Stimulated activated effector memory CD8-positive, alpha-beta T cell treated with anti-CD3 and anti-CD28 coated beads, Interleukin-12 subunit alpha, Interleukin-12 subunit beta, amount 100 ng/mL, for 72 hours (primary cell): ENCODE measurements around the gene TMSB4X.
"Not testable (repeated sequence)": the region's sequence is repeated elsewhere in the genome, so short reads cannot be mapped to it uniquely, and the experiment has no call there.

Experiments used
- ATAC-seq: fragments of 150-1000 bp; cut with Tn5 transposase; 2 replicates; pipeline ENCODE4 v1.10.0; 2021
- DNase-seq, 2 donors: peaks; one replicate each; pipeline ENCODE4 v3.0.0; 2021 to 2022; ENCODE audit warnings: low spot score in 2 of 2
- H3K27ac Mint-ChIP-seq: one replicate; pipeline ENCODE4 v1.8.0; 2022; ENCODE audit warnings: mild to moderate bottlenecking, mixed read lengths
- H3K36me3 Mint-ChIP-seq: one replicate; pipeline ENCODE4 v1.8.0; 2022; ENCODE audit warnings: mild to moderate bottlenecking, mixed read lengths
- H3K4me1 Mint-ChIP-seq: one replicate; pipeline ENCODE4 v1.8.0; 2022; ENCODE audit warnings: mixed read lengths
- H3K4me3 Mint-ChIP-seq: one replicate; pipeline ENCODE4 v1.8.0; 2022; ENCODE audit warnings: mild to moderate bottlenecking, mixed read lengths
- H3K9me3 Mint-ChIP-seq: one replicate; pipeline ENCODE4 v1.8.0; 2022; ENCODE audit warnings: mixed read lengths

TMSB4X gene

DNA sequence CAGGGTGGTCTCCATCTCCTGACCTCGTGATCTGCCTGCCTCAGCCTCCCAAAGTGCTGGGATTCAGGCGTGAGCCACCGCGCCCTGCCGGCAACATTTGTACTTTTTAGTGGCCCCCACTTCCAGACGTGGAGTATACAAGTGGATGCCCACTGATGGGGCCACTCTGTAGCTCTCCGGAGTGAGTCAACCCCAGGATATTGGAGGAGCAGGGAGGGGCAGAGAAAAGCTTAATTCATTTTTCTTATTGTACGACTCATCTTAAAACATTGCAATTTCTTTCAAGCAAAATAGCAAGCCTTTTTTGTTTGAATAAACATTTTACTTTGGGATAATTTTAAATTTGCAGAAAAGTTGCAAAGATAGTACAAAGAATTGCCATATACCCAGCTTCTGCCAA lies 34.9 kb downstream of the TMSB4X start:
- peaks cover 55% of the 10 kb centered on the region for H3K4me1 Mint-ChIP-seq
- ATAC-seq: no peak
- DNase-seq: no peak
- no peak overlapping the region for H3K4me3 Mint-ChIP-seq
- no peak overlapping the region for H3K27ac Mint-ChIP-seq
- no peaks in the 10 kb centered on the region for H3K9me3 Mint-ChIP-seq
- peaks cover 6% of the 10 kb centered on the region for H3K36me3 Mint-ChIP-seq

DNA sequence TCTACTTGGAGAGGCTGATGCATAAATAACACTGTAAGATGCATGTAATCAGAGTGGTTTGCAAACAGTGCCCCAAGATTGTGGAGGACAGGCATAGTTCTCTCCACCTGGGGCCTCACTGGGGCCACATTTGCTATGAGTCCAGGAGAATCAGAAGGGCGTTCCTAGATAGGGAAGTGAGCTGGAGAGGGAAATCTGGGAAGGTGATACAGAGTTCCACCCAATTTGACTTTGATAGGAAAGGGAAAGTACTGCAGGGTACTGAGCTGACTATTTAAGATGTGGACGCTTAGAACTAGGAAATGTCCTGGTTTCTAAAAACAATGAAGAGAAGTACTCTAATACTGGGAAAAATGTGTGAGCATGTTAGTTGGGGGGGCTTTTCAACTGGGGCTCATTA lies 35.6 kb downstream of the TMSB4X start:
- no peaks in the 10 kb centered on the region for H3K9me3 Mint-ChIP-seq
- peaks cover 5% of the 10 kb centered on the region for H3K36me3 Mint-ChIP-seq
- DNase-seq (no peak), ATAC-seq (no peak)
- no peak overlapping the region for H3K4me3 Mint-ChIP-seq
- peaks cover 49% of the 10 kb centered on the region for H3K4me1 Mint-ChIP-seq
- H3K27ac Mint-ChIP-seq: no peak overlapping the region

GRCh38 chrX:13013363-13014110 lies 38.6 kb downstream of the TMSB4X start:
- H3K36me3 Mint-ChIP-seq: no peaks in the 10 kb centered on the region
- peaks cover 42% of the 10 kb centered on the region for H3K4me1 Mint-ChIP-seq
- no peaks in the 10 kb centered on the region for H3K9me3 Mint-ChIP-seq
- H3K27ac Mint-ChIP-seq: peak overlapping the region; percentile 72
- DNase-seq: no peak
- peak; percentile 98 for ATAC-seq
- peak overlapping the region; percentile 54 for H3K4me3 Mint-ChIP-seq

GRCh38 chrX:13014111-13015096 lies 39.5 kb downstream of the TMSB4X start:
- Mint-ChIP-seq H3K4me1 (peaks cover 42% of the 10 kb centered on the region), H3K9me3 (no peaks in the 10 kb centered on the region), H3K36me3 (no peaks in the 10 kb centered on the region), H3K4me3 (peak overlapping the region; percentile 54), H3K27ac (peak overlapping the region; percentile 72)
- peak; percentile 48 for ATAC-seq
- no peak for DNase-seq

DNA sequence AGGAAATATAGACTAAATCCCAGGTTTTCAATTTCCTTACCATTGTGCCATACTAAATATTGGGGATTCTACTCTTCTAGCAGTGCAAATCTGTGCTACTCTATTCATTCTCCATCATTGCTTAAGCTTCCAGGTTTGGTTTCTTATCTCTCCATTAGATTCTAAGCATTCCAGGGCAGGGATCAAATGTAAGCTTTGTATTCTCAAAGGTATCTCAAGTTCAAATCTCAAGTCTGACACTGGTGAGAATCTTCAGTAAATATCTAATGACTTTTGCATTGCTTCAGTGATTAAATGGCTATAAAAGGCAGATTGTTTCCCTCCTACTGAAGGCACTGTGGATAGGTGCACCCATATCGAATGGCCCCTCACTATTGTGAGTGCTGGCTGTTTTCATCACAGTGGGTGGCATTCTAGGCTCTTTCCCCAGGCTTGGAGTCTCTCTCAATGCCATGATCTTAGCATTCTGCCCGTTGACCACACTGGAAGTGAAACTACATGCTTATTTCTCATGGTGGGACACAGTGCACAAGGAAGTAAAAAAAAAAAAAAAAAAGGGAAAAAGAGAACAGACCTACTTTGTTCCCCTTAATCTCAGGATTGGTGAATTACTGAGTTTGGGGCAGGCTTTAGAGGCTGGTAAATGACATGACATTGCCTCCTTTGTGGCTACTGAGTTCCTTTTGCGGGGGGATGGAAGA lies 40.8 kb downstream of the TMSB4X start:
- Mint-ChIP-seq H3K27ac (peak overlapping the region; percentile 37), H3K9me3 (no peaks in the 10 kb centered on the region), H3K36me3 (no peaks in the 10 kb centered on the region), H3K4me3 (no peak overlapping the region), H3K4me1 (peaks cover 36% of the 10 kb centered on the region)
- no peak for DNase-seq
- no peak for ATAC-seq

GRCh38 chrX:13016731-13017130 lies 41.8 kb downstream of the TMSB4X start:
- H3K4me3 Mint-ChIP-seq, H3K27ac Mint-ChIP-seq, H3K36me3 Mint-ChIP-seq, H3K9me3 Mint-ChIP-seq, DNase-seq, ATAC-seq: not testable (repeated sequence)
- peaks cover 34% of the 10 kb centered on the region for H3K4me1 Mint-ChIP-seq

DNA sequence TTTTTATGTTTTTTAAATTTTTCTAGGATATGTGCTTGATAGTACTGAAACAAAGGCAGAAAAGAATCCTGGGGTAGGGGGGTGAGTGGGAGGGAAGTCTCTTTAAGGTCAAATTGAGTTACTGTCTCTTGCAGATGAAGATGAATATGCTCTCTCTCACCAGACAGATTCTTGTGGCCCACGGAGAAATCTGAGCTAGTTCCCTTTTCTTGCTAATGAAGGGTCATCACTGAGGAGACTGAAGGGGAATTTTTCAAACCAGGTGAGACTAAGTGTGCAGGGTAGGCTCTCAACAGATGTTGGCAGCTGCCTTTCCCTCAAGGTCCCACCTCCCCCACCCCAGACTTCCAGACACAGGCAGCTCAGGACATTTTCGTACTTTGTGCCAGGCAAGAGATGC lies 48.0 kb downstream of the TMSB4X start:
- no peaks in the 10 kb centered on the region for H3K9me3 Mint-ChIP-seq
- H3K4me3 Mint-ChIP-seq: no peak overlapping the region
- H3K27ac Mint-ChIP-seq: no peak overlapping the region
- no peak for DNase-seq
- H3K36me3 Mint-ChIP-seq: no peaks in the 10 kb centered on the region
- H3K4me1 Mint-ChIP-seq: peaks cover 39% of the 10 kb centered on the region
- no peak for ATAC-seq

DNA sequence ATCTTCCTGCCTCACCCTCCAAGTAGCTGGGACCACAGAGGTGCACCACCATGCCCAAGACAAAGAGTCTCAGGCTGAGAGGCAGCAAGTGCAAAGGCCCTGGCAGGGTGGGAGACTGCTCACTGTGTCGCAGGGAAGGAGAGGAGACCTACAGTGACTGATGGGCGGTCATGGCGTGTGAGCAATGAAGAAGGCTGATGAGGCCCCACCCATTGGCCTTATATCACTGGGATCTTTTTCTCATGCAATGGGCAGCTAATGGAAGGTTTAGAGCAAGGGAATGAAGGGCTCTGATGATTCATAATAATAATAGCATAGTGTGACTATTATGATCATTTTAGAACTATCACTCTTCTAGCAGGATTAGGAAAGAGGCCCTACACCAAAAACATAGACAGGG lies 48.7 kb downstream of the TMSB4X start:
- no peaks in the 10 kb centered on the region for H3K36me3 Mint-ChIP-seq
- H3K9me3 Mint-ChIP-seq: no peaks in the 10 kb centered on the region
- peaks cover 39% of the 10 kb centered on the region for H3K4me1 Mint-ChIP-seq
- DNase-seq (no peak), ATAC-seq (no peak)
- no peak overlapping the region for H3K4me3 Mint-ChIP-seq
- no peak overlapping the region for H3K27ac Mint-ChIP-seq

GRCh38 chrX:13023979-13024378 lies 49.1 kb downstream of the TMSB4X start:
- no peaks in the 10 kb centered on the region for H3K36me3 Mint-ChIP-seq
- ATAC-seq (no peak), DNase-seq (no peak)
- peaks cover 39% of the 10 kb centered on the region for H3K4me1 Mint-ChIP-seq
- no peak overlapping the region for H3K4me3 Mint-ChIP-seq
- H3K9me3 Mint-ChIP-seq: no peaks in the 10 kb centered on the region
- no peak overlapping the region for H3K27ac Mint-ChIP-seq

DNA sequence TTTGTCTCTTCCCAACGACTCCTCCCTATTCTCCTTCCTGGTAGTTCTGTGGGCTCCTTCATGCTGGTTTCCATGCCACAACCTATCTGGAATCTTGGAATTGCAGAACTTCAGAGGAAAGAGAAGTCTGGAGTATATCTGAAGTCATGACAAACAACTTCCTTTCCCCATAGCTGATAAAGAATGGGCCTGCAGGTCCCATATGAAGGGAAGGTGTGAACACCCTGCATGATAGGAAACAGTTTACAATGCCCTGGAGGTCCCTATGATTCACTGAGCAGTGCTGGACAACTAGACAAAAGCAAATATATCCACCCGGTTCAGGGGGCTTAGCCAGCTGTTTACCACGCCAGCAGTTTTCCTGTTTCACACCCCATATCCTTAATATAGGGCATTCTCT lies 50.1 kb downstream of the TMSB4X start:
- Mint-ChIP-seq H3K4me1 (peaks cover 40% of the 10 kb centered on the region), H3K27ac (peak overlapping the region; percentile 93), H3K36me3 (no peaks in the 10 kb centered on the region), H3K9me3 (no peaks in the 10 kb centered on the region), H3K4me3 (peak overlapping the region; percentile 16)
- DNase-seq (no peak), ATAC-seq (no peak)
